Neural progenitor cell (in vitro differentiated cells): ENCODE measurements around the gene DYNLT4.

Experiments
- EZH2phosphoT487 ChIP-seq: fragments of 200-600 bp; sonication (generic); IDR thresholded peaks from 2 replicates; pipeline ENCODE4 v1.6.1; 2017; ENCODE audit warnings: antibody characterized with exemption
- TF ChIP-seq, protein P1 (sequence below): fragments of 200-600 bp; sonication (generic); IDR thresholded peaks from 2 replicates; pipeline ENCODE4 v1.5.1; 2017; ENCODE audit warnings: antibody characterized with exemption, mild to moderate bottlenecking

DNA sequence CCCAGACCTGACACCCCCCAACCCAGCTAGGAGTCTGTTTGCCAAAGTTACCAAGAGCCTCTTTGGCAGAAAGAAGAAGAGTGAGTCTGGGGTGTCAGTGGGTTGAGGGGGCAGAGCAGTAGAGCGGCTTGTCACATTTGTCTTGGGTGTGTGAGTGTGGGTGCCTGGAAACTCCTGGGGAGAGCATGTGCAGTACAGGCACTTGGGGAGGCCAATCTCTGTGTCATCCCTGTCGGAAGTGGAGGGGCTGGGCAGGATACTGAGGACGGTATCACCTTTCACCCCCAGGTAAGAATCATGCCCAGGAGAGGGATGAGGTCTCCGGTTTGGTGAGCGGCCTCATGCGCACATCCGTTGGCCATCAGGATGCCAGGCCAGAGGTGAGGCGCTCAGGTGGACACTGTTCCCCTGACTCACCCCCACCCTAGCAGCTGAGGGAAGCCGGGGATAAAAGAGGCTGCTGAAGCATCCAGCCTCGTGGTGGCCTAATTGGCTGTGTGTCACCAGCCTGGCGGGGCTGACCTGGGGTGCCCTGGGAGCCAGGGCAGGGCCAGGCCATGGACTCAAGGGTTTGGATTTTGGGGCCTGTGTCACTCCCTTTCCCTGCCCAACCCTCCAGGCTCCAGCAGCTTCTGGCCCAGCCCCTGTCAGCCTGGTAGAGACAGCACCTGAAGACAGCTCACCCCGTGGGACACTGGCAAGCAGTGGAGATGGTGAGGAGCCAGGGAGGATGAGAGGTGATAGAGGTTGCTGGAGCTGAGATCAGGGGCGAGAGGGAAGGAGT is 3.6 kb downstream of the DYNLT4 start:
- TF ChIP-seq, protein P1, sequence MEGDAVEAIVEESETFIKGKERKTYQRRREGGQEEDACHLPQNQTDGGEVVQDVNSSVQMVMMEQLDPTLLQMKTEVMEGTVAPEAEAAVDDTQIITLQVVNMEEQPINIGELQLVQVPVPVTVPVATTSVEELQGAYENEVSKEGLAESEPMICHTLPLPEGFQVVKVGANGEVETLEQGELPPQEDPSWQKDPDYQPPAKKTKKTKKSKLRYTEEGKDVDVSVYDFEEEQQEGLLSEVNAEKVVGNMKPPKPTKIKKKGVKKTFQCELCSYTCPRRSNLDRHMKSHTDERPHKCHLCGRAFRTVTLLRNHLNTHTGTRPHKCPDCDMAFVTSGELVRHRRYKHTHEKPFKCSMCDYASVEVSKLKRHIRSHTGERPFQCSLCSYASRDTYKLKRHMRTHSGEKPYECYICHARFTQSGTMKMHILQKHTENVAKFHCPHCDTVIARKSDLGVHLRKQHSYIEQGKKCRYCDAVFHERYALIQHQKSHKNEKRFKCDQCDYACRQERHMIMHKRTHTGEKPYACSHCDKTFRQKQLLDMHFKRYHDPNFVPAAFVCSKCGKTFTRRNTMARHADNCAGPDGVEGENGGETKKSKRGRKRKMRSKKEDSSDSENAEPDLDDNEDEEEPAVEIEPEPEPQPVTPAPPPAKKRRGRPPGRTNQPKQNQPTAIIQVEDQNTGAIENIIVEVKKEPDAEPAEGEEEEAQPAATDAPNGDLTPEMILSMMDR, result no peak
- no peak for TF ChIP-seq EZH2phosphoT487
